ENCODE data around the gene EXOC3.

Gene EXOC3

DNA sequence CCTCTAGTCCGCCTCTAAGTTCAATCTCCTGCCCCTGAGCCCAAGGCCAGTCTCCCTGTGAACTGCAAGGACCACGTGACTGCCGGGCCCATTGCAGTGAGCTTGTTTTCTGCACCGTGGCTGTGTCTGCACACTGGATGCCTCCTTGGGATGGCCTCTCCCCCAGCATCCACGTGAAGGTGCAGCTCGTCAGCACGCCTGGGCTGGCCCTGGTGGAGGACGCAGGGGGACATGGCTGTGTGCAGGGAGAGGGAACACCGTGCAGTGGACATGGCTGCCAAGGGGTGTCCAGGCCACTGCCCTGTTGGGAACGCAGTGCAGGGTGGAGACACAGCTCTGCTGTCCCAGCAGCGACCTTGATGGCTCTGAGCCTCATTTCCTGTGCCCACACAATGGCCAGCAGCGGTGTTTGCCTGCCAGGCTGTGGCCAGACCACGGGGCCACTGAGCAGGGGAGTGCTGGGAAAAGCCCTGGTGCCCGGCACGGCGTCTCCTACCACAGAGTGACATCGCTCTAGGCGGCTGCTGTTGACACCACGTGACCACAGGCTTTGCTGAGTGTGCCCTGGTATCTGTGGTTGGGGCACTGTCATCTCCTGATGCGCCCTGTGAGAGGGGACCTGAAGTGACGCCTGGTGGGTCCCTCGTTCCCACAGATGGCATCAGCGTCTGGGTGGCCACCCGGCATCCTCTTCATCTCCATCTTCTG, 26.9 kb upstream of the EXOC3 start:
- CTCF ChIA-PET = no interaction called here
- H3K4me3 ChIP-seq (ENCODE audit: low read depth, low read length) = no peak overlapping the region
- POLR2A ChIA-PET = no interaction called here
- TF ChIP-seq, protein P1, sequence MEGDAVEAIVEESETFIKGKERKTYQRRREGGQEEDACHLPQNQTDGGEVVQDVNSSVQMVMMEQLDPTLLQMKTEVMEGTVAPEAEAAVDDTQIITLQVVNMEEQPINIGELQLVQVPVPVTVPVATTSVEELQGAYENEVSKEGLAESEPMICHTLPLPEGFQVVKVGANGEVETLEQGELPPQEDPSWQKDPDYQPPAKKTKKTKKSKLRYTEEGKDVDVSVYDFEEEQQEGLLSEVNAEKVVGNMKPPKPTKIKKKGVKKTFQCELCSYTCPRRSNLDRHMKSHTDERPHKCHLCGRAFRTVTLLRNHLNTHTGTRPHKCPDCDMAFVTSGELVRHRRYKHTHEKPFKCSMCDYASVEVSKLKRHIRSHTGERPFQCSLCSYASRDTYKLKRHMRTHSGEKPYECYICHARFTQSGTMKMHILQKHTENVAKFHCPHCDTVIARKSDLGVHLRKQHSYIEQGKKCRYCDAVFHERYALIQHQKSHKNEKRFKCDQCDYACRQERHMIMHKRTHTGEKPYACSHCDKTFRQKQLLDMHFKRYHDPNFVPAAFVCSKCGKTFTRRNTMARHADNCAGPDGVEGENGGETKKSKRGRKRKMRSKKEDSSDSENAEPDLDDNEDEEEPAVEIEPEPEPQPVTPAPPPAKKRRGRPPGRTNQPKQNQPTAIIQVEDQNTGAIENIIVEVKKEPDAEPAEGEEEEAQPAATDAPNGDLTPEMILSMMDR (IDR thresholded peaks at IDR 0.05; ENCODE audit: insufficient read depth, low read length, missing control alignments) = no peak
- DNase-seq (ENCODE audit: low read depth, low spot score) = no peak

GRCh38 chr5:416636-416960, 26.4 kb upstream of the EXOC3 start:
- TF ChIP-seq, protein P1 (IDR thresholded peaks at IDR 0.05; ENCODE audit: insufficient read depth, low read length, missing control alignments) = no peak
- ChIA-PET CTCF (interaction anchor here (1.1 kb wide), 1 partner anchor 15 kb away, joined by 3 read pairs; no protein-coding TSS in a partner anchor), POLR2A (no interaction called here)
- DNase-seq (ENCODE audit: low read depth, low spot score) = no peak
- no peak overlapping the region for H3K4me3 ChIP-seq (ENCODE audit: low read depth, low read length)

- no peak overlapping the region for H3K4me3 ChIP-seq (ENCODE audit: low read depth, low read length)
- ChIA-PET POLR2A (no interaction called here), CTCF (interaction anchor here (0.9 to 2.5 kb wide), 9 partner anchors 8 to 229 kb away, joined by 3 to 8 read pairs (median 4); no protein-coding TSS in a partner anchor)
- TF ChIP-seq, protein P1 (IDR thresholded peaks at IDR 0.05; ENCODE audit: insufficient read depth, low read length, missing control alignments) = no peak
- DNase-seq (ENCODE audit: low read depth, low spot score) = no peak
These were observed 25.4 kb upstream of the EXOC3 start for GRCh38 chr5:417301-418161.

- POLR2A ChIA-PET = interaction anchor here (1.2 kb wide), 1 partner anchor 19 kb away, joined by 3 read pairs; no protein-coding TSS in a partner anchor
- H3K4me3 ChIP-seq (ENCODE audit: low read depth, low read length) = no peak overlapping the region
- DNase-seq (ENCODE audit: low read depth, low spot score) = no peak
- TF ChIP-seq, protein P1 (IDR thresholded peaks at IDR 0.05; ENCODE audit: insufficient read depth, low read length, missing control alignments) = no peak
- CTCF ChIA-PET = interaction anchor here (0.9 to 2.5 kb wide), 12 partner anchors 9 to 230 kb away, joined by 3 to 8 read pairs (median 4); no protein-coding TSS in a partner anchor
These were observed 24.5 kb upstream of the EXOC3 start for GRCh38 chr5:418162-419121.

DNA sequence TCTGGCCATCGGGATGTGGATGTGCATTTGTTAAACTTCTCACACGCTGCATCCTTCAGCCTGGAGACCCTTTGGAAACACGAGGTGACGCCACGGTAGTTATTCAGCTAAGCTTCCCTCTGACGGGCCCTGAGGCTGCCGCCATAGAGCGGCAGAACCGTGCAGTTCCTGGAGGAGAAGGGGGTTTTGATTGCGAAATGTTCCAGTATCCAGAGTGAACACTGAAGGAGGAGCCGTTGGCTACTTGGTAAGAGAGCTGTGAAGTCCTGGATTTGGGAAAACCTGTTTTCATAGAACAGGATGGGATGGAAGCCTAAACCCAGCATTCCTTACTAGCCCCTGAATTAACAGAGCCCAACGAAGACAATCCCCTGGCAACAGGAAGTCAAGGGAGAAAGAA, 23.0 kb upstream of the EXOC3 start:
- POLR2A ChIA-PET = no interaction called here
- H3K4me3 ChIP-seq (ENCODE audit: low read depth, low read length) = no peak overlapping the region
- DNase-seq (ENCODE audit: low read depth, low spot score) = no peak
- CTCF ChIA-PET = interaction anchor here (0.7 to 1.5 kb wide), 4 partner anchors 11 to 102 kb away, joined by 3 to 4 read pairs (median 4); no protein-coding TSS in a partner anchor
- TF ChIP-seq, protein P1 (IDR thresholded peaks at IDR 0.05; ENCODE audit: insufficient read depth, low read length, missing control alignments) = no peak

Measured in AG04449 (cell line).